HG03378 (cell line): ENCODE measurements around the gene ERI3.
"Not testable (repeated sequence)": the region's sequence is repeated elsewhere in the genome, so short reads cannot be mapped to it uniquely, and the experiment has no call there.

Experiments
- ATAC-seq: cut with Tn5 transposase; IDR thresholded peaks from one replicate; pipeline ENCODE4 v1.9.1; 2021; ENCODE audit warnings: mild to moderate bottlenecking, moderate library complexity; ENCODE audit not compliant: unreplicated experiment

ERI3 gene

DNA sequence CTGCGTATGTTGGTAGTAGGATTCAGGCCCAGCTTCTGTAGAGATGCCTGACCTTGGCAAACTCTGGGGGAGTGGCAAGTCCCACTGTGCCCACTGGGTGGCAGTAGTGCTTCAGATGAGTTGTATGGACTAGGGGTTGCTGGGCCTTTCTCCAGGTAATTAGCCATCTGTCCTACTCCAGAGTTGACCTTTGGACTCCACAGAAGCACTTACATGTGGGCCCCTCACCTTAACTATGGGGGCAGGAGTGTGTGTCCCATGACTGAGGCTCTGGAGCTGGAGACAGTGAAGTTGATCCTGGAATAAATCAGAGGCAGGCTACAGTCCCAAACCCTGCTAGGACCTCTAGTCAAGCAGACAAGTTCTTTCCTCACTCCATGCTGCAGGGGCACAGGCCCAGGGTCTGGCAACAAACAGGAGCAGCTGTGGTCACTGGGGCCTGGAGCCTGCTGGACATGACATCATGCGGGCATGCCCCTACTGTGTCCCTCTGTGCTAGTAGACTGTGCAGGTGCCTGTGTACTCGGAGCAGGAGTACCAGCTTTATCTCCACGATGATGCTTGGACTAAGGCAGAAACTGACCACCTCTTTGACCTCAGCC lies 137.1 kb downstream of the ERI3 start:
- no peak for ATAC-seq

DNA sequence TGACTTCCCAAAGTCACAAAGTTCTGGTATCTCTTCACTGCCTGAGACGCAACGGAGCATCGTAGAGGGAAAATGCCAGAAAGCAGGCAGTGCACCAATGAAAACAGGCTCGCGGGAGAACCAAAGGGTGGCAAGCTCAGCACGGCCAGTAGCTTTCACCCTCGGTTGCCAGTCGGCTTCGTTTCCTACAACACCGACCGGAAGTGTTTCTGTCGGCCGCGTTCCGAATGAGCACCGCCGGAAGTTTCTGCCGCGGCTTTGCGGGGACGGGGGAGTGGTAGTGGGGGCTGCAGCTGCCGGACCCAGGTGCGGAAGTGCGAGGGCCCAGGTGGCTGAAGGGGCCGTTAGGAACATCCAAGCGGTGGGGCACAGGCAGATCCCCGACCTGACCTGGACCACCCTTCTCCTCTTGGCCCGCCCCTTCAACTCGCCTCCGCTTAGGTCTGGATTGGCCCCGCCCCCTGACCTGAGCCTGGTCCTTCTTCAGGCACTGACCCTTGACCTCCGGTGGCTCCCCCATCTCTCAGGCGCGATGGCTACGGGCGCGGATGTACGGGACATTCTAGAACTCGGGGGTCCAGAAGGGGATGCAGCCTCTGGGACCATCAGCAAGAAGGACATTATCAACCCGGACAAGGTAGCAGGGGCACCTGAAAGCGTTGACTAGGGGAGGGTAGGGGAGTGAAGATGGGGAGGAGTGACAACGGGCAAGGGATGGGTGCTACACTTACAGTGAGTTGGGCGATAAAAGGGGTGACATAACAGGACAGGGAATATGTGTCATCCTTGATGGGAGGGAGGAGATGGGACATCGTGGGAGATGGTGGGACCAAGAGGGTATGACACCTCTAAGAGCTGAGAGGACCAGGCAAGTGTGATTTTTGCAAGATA lies 141.6 kb downstream of the ERI3 start, which contains the start of gene DMAP1:
Gene DMAP1, plus strand, starts transcription at position 250 of the 891 bp plus-strand sequence. Its CDS starts 283 bp downstream, at position 533.
- no peak for ATAC-seq

DNA sequence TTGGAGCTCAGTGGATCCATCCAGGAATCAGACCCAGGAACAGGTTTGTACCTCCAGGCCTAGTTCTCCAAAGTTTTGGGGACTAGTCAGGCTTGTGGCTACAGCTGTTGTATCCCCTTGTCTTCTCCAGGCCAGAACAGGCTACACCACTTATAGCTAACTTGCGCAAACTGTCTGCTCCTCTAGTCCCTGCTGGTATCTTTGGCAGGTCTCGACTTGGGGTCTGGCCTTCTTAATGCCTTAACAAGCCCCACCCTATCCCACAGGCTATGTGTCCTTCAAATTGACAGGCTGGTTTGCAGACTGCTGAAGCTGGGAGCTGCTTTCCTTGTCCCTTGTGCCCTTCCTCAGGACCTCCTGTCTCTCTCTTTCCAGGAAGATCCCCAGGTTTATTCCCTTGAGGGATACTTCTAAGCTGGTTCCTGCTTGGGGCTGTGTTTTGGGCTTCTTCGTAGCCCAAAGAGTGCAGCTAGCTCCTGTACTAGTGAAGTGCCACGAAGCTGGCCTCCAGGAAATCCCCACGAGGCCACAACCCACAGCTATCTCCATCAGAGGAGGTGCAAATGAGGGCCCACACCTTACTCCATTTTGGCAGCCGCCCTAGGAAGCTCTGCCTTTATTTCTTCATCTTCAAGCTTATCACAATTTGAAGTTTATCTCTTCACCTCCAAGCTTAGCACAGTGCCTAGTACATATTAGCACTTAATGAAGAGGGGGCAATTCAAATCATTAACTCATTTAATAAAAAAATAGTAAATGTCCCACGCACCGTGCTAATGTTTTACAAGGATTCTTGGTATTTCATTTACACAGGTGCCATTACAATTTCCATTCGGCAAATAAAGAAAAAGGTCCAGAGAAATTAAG lies 142.5 kb downstream of the ERI3 start:
- ATAC-seq, result no peak

DNA sequence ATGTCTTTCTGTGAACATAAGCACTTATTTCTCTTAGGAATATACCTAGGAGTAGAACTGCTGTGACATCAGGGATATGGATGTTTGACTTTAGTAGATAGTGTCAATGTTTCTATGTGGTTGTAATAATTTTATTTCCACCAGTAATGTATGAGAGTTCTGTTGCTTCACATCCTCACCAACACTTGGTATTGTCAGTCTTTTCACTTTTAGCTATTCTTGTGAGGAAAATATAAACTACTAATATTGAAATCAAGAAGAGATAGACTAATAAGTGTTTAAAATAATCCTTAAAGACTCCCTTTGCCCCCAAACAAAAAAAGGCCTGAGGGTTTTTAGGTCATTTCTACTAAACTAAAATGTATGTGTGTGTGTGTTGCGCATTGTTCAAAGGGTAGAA lies 144.5 kb downstream of the ERI3 start:
- no peak for ATAC-seq

DNA sequence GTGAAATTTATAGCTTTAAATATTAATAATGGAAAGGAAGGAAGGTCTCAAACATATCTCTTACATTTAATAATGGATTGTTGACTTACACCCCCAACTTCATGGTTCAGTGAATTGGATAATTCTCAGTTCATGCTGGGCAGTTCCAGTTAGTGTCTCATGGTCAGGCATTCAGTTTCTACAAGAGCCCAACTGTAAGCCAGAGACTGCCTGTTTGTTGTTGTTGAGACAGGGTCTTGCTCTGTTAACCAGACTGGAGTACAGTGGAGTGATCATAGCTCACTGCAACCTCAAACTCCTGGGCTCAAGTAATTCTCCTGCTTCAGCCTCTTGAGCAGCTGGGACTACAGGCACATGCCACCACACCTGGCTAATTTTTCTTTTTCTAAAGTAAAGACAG lies 146.8 kb downstream of the ERI3 start:
- no peak for ATAC-seq

DNA sequence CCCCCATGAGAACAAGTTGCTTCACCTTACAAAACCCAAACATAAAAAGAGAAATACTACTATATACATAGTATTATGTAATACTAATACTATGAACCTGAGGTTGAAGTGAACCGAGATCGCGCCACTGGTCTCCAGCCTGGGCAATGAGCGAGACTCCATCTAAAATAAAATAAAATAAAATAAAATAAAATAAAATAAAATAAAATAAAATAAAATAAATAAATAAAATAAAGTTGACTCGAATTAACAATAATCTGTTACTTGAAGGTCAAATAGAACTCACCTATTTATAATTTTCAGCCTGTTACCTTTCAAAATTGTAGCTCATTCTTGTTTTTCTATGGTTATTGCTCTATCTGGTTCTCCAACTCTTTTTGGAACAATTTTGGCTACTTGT lies 148.5 kb downstream of the ERI3 start:
- ATAC-seq, result not testable (repeated sequence)

DNA sequence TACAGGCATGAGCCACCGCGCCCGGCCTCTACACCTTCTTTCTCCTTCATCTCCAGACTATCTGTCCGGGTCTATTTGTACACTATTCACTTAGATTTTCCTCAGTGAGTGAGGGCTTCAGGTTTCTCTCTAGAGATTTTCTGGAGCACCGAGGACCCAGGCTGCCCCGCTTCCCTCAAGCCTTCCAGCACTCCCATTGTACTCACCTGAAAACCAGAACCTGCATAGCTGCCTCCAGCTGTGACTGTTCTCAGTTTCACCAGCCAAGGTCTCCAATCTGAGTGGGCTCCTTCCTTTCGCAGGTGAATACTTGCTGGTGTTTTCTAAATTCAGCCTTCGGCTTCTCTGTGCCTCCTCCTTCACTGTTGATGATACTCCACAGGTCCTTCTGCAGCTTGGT lies 154.7 kb downstream of the ERI3 start:
- ATAC-seq, result no peak

DNA sequence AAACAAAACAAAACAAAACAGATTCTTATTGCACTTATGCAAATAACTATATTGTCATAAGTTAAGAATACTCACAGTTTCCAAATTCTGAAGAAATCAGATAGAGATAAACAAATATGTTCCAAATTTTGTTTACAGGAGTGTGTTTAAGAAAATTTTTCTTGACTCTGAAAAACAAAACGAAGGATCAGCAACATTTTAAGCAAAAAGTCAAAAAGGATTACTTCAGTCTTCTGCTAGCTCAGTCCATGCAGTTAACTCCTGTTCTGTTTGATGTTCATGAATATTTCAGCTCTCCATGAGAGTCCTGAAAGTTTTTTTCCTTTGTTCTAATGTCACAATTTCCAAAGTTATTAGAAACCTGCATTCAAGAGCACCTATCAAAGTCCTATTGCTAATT lies 180.4 kb downstream of the ERI3 start:
- ATAC-seq, result no peak
